Measurements from ENCODE around the gene ARHGEF4. TPM values are rescaled to one million over a fixed set of nuclear protein-coding genes. Genes with fewer than 3 reads are reported as not detected.

ARHGEF4 gene
- total and polyA plus RNA-seq, 8 donors = 16.3 to 58.2 (median 19.8) TPM

GRCh38 chr2:130957915-130958314 is 121.2 kb downstream of the ARHGEF4 start:
- no peak overlapping the region for H3K4me3 ChIP-seq
- 75 to 82% methylated on average over 2 of the region's 2 CpGs for WGBS, 2 donors
- no peaks in the 10 kb centered on the region for H3K36me3 ChIP-seq
- H3K4me1 ChIP-seq = no peaks in the 10 kb centered on the region
- FAIRE-seq = no peak
- no peak for TF ChIP-seq CTCF (IDR thresholded peaks at IDR 0.05)
- H3K27me3 ChIP-seq = no peaks in the 10 kb centered on the region
- H3K27ac ChIP-seq = no peak overlapping the region
- ATAC-seq = no peak
- DNase-seq = no peak
- intact Hi-C loops (cut with DNase I) = no loop called here
- H3K9me3 ChIP-seq = no peaks in the 10 kb centered on the region

GRCh38 chr2:130963196-130963848 is 126.6 kb downstream of the ARHGEF4 start:
- no peak for TF ChIP-seq CTCF (IDR thresholded peaks at IDR 0.05)
- ATAC-seq (peak in 1 of 4 donors; percentile 24), FAIRE-seq (no peak), DNase-seq (no peak)
- Histone ChIP-seq H3K36me3 (no peaks in the 10 kb centered on the region), H3K27ac (no peak overlapping the region), H3K4me1 (no peaks in the 10 kb centered on the region), H3K4me3 (no peak overlapping the region), H3K27me3 (no peaks in the 10 kb centered on the region), H3K9me3 (no peaks in the 10 kb centered on the region)
- 8 to 25% methylated on average over 72 to 90 of the region's 90 CpGs for WGBS, 2 donors
- intact Hi-C loops (cut with DNase I) = no loop called here

GRCh38 chr2:130963849-130964793 is 127.4 kb downstream of the ARHGEF4 start:
- FAIRE-seq (no peak), DNase-seq (no peak), ATAC-seq (peak in 3 of 4 donors; percentile 36 to 72 (median 63))
- H3K4me1 ChIP-seq = no peaks in the 10 kb centered on the region
- intact Hi-C loops (cut with DNase I) = no loop called here
- TF ChIP-seq CTCF (IDR thresholded peaks at IDR 0.05) = no peak
- no peaks in the 10 kb centered on the region for H3K27me3 ChIP-seq
- 41 to 47% methylated on average over 39 to 83 of the region's 84 CpGs for WGBS, 2 donors
- H3K36me3 ChIP-seq = no peaks in the 10 kb centered on the region
- H3K4me3 ChIP-seq = peak overlapping the region in 1 of 4 donors; percentile 17
- H3K9me3 ChIP-seq = no peaks in the 10 kb centered on the region
- H3K27ac ChIP-seq = no peak overlapping the region

GRCh38 chr2:130964931-130965330 is 128.2 kb downstream of the ARHGEF4 start:
- H3K9me3 ChIP-seq = no peaks in the 10 kb centered on the region
- H3K27ac ChIP-seq = no peak overlapping the region
- H3K36me3 ChIP-seq = no peaks in the 10 kb centered on the region
- DNase-seq = no peak
- no peak for TF ChIP-seq CTCF (IDR thresholded peaks at IDR 0.05)
- H3K27me3 ChIP-seq = no peaks in the 10 kb centered on the region
- WGBS, 2 donors = 84 to 86% methylated on average over 3 of the region's 3 CpGs
- no peaks in the 10 kb centered on the region for H3K4me1 ChIP-seq
- FAIRE-seq = no peak
- intact Hi-C loops (cut with DNase I) = no loop called here
- no peak overlapping the region for H3K4me3 ChIP-seq
- no peak for ATAC-seq
